CD4-positive, alpha-beta T cell treated with Interleukin-4 for 1 hour (primary cell): ENCODE measurements around the gene SLC6A17.

Experiments
- DNase-seq, 2 donors: peaks; one replicate each; pipeline ENCODE4 v3.0.0-alpha.2; 2020 to 2022

Gene SLC6A17

DNA sequence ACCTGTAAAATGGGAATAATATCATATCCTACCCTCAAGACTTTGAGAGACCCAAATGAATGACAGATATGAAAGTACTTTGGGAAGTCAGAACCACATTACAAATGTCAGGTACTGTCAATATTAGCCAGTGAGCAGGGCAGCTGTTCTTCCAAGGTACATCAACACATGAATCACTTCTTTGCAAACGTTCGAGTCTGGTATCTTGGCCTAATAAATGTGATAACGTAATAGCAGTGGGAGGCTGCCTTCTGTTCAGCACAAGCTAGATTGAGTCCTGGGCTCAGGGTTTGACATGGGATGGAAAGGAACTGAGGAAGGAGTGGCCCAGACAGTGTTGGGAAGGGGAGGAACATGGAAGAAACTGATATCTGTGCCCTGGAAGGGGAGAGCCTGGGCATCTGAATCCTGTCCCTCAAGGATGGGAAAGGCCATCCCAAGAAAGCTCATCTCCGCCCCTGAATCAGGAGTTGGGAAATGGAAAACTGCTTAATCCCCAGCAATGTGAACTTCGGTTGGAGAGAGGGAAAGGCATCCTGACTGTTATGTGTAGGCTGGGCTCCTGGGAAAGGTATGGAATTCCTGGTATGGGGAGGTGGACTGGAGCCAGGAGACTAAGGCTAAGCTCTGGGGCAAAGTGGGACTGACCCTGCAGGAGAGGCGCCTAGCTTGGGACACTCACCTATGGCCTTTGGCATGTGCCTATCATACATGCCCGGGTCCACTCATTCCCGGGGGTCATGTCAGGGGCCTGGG lies 74.1 kb downstream of the SLC6A17 start:
- DNase-seq: no peak

DNA sequence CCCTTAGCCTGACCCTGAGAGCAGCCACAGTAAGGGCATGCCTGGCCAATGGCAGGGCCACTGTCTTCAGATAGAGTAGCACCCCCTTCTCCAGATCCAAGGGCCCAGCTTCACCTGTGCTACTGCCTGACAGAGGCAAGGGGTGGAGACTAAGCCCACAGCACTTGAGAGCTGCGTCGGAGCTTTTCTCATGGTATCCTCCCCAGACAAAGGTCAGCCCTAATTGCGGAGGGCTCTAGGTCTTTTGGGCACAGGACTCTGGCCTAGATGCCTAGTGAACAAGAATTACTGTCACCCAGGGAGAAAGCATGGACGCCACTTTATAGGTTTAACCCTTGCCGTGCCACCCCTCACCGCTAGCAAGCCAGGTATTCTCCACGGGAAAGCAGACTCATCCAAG lies 74.9 kb downstream of the SLC6A17 start:
- no peak for DNase-seq

DNA sequence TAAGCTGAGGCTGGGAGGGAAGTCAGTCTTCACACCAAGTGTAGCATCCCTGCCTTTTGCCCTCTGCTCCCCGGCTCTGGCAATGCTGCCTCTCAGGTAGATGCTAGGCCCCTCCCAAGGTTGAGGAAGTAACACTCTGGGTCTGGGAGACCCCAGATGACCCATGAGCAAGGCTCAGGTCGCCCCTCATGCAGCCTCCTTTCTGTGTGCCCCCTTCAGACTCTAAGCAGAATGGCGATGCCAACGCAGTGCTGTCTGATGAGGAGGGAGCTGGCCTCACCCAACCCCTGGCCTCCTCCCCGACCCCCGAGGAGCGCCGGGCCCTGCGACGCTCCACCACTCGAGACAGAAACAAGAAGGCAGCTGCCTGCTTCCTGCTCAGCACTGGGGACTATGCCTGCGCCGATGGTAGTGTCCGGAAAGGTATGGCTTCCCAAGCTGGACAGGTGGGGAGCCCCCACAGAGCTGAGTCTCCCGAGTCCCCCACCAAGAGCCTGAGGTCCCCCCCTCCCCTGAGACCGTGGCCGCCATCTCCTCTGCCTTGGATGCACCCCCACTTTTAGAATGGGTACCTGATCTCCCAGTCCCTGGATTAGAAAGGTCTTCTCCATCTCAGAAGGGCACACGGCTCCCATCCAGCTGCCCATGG lies 75.6 kb downstream of the SLC6A17 start:
- no peak for DNase-seq

DNA sequence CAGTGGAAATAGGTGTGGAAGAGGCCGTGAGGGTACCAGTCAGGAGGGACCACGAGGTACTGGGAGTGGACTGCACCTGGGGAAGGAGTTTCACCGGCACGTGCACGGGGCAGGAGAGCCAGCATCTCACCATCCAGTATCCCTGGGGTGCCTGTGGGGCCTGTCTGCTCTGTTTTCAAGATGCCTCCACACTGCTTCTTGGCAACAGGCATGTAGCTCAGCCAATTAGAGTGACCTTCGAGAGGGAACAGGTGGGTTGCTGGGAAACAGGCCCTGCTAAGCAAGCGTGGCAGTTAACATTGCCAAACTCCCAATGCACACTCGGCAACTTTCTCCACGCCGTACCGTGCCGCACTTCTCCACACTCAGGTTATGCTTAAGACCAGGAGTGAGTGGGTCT lies 77.5 kb downstream of the SLC6A17 start:
- DNase-seq: no peak

DNA sequence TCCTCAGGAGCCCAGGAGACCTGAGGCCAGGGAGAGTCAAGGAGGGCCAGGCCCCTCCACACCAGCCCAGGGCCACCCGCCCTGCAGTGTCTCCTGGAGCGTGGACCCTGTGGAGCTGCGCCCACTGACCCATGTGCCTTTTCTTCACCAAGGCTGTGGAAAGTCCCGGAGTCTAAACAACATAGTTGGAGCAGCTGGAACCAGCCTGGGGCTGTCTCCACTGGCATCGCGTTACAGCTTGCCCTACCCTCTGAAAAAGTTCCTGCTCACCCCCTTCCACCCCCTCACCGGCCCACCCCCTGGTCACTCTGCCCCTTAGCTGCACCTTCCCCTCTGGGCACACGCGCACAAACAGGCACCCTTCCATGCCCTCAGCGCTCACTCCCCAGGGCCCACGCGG lies 78.1 kb downstream of the SLC6A17 start:
- DNase-seq: no peak

DNA sequence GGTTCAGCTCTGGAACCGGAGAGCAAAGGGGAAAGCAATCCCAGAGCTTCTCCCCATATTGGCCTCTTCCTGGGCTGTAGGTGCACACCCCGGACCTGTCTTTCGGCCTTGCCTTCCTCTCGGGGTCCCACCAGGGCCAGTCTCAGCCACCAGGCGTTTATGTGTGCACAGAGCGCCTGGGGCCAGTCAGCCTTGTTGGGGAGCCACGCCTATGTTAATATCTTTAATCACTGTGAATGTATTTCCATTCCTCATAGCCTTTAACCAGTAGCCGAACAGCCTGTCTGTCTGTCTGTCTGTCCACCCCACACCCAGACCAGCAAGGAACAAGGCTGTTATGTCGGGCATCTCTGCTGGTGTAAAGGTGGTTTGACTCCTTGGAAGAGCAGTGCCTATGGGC lies 78.6 kb downstream of the SLC6A17 start:
- DNase-seq: no peak

DNA sequence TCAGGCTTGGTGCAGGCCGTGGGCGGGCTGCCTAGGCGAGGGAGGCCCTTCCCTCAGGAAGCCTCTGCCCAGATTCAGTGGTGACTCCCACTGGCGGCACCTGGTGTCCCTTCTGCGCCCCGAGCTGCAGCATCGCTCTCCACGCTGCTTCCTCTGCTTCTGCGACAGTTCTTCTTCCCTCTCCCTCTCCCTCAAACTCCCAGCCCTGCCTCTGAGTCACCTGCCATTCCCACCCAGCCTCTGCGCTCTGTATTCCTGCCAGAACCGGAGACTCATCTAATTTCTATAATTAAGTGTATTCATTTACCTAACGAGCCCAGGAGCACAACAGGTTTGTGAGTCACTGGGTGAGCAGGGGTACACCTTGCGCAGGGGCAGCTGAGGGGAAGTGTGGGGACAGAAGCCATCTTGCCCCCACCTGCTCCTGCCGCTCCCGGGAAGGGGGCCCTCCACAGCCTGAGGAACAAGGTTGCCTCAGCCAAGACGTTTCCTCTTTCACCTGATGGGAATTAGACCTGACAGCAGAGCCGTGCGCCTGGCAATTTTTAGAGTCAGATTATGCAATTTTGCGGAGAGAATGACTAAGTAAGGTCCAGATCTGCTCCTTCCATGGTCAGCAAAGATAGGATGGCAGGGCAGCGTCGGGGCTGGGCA lies 79.2 kb downstream of the SLC6A17 start:
- no peak for DNase-seq

DNA sequence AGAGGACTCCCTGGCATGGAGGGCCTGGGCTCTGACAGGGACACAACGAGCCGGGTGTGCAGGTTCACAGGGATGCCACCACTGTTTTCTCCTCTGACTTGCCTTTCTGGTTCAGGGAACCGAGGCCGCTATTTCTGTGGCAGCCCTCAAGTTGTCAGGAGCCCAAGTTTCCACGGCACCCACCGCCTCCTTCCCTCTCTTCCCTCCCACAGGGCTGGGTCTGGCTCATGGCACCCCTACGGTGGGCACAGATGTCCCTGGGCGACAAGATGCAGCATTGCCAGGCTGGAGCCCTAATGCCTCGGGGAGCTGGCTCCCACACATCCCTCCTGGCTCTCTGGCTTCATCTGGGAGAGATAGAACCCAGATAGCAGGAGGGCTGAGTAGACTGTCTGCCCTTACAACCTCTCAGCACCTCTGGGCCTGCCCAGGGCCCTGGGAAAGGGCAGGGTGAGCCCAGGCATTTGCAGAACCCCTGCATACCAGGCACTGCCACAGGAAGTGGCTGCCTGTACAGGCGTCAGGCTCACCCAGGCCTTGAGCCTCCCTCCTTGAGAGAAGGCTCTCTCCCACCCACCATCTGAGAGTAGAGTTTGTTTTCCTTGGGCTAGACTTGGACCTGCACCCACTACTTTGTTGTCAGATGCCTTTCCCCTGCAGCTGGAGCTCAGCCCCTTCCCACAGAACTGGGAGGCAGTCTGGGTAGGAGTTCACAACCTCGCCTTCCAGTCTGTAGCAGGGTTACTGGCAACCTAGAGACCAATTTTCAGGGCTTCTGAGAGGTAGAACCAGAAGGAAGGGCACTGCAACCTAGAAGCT lies 80.3 kb downstream of the SLC6A17 start:
- no peak for DNase-seq

DNA sequence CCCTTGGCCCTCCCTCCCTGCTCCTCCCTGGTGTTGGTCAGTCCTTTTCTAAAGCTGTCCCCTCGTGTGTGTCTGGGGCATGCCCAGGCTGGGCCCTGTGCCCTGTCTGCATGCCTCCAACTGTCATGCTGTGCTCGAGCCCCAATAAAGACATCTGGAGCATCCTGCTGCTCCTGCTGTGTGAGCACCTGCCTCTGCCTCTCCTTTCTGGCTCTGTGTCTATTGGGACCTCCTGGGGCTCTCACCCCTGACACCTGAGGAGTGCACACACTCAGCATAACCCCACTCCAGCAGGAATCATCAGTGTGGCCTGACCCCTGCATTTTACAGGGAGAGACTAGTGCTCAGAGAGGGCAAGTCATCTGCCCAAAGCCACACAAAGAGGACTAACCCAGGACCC lies 83.6 kb downstream of the SLC6A17 start:
- no peak for DNase-seq

DNA sequence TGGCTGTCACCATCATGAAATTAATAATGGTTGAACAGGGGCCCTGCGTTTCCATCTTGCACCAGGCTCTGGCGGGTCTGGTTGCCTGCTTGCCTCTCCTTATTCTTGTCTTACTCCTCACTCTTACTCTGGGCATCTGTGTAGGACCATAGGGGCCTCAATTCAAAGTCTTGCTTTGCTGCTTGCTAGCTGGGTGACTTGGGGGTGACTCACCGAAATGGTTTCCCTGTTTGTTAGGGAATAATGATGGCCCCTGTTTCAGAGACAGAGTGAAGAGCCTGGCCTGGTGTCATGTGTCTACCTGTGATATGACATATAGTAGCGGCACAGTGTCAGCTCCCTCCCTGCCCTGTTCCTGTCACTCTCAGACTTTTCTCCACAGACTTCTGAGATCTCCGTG lies 84.4 kb downstream of the SLC6A17 start:
- no peak for DNase-seq

DNA sequence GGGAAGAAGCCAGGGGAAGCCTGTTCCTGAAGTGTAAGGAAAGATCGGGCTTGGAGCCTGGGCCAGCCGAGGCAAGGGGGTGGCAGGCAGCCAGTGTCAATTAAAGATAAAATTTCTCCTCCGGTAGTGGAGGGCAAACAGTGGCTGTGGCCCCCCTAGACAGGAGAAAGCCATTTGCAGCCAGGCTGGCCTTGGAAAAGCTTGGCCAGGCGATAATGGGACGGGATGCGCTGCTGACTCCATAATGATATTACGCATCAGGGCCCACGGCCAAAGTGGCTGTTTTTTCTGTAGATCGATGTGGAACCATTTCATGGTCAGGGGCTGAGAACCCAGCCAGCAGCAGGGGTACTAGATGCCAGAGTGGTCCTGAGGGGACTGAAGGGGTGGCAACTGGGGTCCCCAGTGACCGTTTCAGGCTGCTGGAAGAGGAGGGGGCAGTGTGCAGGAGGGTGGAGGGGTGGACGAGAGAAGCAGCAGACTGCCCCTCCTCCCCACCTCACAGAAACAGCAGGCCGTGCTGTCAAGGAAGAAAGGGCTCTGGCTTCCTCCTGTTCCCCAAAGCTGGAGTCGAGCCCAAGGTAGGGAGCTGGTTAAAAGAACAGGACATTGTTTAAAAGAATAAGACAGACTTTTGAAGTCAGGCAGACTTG lies 85.0 kb downstream of the SLC6A17 start:
- no peak for DNase-seq

DNA sequence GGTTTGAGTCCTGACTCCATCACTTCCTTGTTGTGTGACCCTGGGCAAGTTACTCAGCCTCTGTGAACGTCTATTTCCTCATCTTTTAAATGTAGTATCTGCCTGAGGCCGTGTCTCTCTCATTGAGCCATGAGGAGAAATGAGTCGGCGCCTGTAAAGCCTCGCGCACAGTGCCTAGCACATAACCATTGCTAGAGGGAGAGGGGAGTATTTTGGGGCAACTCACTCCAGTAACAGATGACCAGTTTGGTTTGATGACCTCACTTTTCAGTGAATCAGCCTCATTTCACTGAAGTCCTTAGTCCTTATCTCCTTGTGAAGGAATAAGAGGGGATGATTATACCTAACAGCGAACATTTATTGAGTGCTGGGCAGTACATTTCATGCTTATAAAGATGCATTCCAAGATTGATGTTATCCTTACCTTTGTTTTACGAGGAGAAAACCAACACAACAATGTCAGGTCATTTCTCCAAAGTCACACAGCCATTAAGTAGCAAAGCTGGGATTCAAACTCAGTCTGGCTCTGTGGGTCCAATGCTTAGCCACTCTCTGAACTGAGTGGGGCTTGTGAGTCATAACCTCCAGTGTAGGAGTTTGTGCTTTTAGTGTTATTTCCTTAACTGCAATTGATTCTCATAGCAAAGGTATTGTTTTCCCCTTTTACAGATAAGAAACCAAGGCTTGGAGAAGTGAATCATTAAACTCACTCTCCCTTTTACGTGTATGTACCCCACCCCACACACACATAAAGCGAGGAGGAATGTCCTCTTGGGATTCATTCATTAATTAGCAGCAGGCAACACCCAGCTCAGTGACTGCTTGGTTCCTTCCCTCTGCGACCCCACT lies 85.8 kb downstream of the SLC6A17 start:
- peak in 1 of 2 donors; percentile 36 for DNase-seq

DNA sequence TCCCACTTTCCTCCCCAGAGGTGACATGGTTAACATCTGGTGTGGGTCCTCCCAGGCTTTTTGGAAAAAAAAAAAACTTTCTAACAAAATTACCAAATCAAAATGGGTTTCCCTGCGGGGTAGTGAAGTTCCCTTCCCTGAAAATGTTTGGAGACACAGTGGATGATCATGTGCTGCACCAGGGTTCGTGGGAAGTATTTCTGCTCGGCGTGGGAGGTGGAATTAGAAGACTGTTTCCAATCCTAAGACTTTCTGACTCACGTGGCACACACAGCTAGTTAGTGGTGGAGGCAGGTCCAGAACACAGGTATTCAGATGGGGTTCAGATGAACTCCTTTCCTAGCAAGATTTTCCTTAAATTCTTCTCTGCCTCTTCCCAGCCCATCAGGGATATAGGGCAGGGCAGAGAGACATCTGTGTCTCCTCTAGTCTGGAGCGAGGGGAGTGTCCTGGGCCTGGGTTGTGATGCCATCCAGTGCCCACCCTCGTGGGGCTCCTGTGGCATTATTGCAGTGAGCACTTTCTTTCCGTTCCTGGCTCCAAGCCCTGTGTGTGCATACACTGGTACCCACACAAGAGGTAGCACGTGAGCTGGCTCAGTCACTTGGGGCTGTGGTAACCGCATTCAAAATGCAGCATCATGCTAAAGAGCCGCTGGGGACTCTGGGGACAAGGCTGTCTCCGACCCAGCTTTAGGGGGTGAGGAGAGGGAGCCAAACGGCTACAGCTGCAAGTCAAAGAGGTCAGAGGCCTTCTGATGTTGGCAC lies 87.3 kb downstream of the SLC6A17 start:
- no peak for DNase-seq

DNA sequence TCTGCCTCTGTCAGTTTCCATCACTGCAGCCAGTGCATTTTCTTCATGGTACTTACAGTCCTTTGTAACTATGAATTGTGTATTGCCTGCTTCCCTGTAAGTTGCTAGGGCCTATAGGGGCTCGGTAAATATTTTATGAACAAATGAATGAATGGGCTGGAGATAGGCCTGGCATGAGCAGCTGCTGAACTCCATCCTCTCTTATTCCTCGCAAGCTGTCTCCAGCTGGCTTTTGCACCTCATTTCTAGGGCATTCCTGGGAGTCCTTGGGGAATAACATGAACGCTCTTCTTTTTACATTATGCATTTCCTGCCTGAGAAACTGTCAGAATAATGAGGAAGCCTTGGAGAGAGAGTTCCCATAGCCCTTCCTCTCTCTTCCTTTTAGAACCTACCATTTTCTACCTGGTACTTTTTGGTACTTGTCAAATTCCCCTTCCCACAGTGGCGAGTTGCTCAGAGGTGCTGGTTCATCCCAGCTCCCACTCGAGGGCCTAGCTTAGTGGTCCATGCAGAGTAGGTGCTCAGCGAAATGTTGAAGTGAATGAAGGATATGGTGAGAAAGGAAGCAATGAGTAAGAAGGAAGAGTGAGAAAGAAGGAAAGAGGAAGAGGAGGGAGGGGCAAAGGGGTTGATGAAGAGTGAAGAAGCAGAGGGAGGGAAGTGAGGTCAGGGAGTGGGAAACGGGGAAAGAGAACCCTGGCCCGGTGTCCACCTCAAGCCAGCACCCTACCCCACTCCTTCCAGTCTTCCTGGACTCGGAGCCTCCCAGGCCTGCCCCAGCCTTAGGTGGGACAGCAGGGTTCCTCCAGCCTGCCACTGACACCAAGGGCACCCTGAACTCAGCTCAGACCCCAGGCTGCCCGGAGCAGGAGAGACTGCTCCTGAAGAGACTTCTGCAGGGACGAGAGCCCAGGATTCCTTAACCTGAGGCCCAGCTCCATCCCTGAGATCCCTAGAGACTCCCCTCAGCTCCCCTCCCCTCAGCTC lies 89.4 kb downstream of the SLC6A17 start:
- DNase-seq: no peak

DNA sequence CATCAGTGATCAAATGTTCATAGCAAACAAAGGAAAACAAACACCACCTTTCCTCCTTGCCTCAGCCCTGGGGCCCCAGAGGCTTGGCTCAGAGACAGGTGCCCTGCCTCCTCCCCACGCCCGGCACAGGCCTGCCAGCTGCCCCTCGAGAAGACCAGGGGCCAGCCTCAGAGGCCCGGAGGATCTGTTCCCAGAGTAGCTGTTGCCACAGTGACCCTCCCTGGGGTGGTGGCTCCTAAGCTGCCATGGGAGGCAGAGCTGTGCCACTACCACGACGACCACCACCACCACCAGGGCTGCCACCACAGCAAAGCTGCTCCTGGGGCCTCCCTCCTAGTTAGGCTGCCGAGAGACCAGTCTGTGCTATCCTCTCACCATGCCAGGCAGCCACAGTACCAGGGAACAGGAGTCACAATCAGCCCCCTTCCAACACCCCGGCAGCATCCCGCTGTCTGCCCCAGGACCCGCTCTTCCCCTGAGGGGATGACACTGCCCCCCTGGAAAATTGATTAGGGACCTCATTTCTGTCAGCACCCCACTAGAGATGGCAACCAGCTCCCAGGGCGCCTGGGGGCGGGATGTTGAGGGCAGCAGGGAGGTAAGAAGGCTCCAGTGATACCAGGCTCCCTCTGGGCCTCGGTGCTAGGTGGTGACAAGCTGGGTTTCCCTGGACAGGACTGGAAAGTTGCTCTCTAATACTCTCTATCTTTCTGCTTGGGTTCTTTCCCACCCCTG lies 90.3 kb downstream of the SLC6A17 start:
- no peak for DNase-seq

DNA sequence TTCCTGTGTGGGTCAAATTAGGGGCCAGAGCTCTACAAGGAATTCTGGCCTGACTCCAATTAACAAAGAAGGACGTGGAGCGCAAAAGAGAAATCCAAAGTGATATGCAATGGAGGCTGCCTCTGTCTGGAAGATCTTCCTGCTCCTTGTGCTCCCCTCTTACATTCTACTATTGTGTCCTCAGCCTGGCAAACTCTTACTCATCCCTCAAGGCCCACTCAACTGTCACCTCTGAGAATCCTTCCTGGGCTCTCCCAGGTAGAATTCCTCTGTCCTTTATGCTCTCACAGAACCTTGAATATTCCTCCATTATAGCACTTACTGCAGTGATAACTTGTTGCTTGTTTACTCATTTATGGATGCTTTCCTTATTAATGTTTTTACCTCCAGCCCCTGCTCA lies 91.2 kb downstream of the SLC6A17 start:
- DNase-seq: no peak

DNA sequence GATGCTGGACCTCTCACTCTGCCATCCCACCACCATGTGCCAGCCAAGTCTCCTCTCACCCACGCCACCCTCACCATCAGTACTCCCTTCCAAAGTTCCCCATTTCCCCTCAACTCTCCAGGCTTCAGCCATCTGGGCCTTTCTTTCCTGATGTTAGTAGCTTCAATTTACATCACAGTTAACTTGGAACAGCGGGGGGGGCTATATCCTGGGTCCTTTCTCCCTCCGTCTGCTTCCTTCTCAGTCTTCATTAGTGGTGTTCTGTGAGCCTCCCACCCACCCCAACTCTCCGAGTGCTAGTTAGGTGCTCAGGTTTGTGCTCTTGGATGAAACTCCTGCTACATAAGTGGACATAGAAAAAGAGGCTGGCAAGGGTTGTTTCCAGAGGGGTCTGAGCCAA lies 91.8 kb downstream of the SLC6A17 start:
- no peak for DNase-seq

DNA sequence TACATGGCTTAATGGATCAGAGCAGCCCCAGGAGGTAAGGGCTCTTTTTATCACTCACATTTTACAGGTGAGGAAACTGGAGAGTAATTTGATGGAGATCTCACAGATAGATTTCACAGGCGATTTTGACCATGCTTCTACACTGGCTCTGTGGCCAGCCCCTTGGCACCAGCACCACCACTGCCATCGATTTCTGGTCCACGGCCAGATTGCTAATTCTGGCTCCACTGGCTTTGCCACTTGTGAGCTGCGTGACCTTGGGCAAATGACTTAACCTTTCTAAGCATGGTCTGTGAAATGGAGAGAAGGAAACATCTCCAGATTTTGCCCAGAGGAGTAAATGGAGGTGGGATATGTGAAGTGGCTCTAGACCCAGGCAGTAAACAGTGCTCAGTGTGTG lies 92.4 kb downstream of the SLC6A17 start:
- no peak for DNase-seq

DNA sequence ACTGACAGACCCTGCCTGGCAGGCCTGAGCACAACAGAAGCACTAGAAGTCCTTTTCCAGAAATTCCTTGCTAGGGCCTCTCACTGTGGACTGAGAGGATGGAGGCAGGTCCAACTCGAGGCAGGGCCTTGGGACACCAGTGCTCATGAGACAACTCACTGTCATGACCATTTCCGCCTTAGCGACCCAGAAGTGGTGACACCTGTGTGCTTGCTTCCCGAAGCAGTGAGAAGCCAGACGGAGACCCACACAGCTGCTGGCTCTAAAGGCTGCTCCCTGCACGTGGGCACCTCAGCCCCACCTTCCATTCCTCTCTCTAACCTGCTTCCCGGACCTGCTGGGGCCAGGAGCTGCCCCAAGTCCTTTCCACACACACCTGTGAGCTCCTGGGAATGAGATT lies 92.9 kb downstream of the SLC6A17 start:
- DNase-seq: no peak
